ENCODE data around the gene HECTD3. TPM values are rescaled to one million over a fixed set of nuclear protein-coding genes. Genes with fewer than 3 reads are reported as not detected.

The HECTD3 gene
- total and polyA plus RNA-seq, 9 of the 15 experiments (the other 6 are each of a cell fraction or from before 2014, with no cell fraction given), result 6.3 to 50.8 (median 18.9) TPM

- no peak for TF ChIP-seq ZNF57 (CRISPR knock-in tag; IDR thresholded peaks at IDR 0.05)
- no peak for TF ChIP-seq CLOCK (CRISPR knock-in tag; IDR thresholded peaks at IDR 0.05; ENCODE audit: borderline replicate concordance)
- no peak for TF ChIP-seq PYGO2 (tag; IDR thresholded peaks at IDR 0.05)
- TF ChIP-seq DACH1 (IDR thresholded peaks at IDR 0.05; ENCODE audit: partially characterized antibody), result peak; percentile 97
- no peak for TF ChIP-seq ZMIZ1 (IDR thresholded peaks at IDR 0.05; ENCODE audit: low read depth in 2 of 2, low read length in 2 of 2)
- no peak for TF ChIP-seq NFATC3 (IDR thresholded peaks at IDR 0.05)
- no peak for TF ChIP-seq FOXP4 (CRISPR knock-in tag; IDR thresholded peaks at IDR 0.05; ENCODE audit: borderline replicate concordance)
- TF ChIP-seq COPS2 (conservative IDR thresholded peaks at IDR 0.05), result no peak
- TF ChIP-seq, protein P1, sequence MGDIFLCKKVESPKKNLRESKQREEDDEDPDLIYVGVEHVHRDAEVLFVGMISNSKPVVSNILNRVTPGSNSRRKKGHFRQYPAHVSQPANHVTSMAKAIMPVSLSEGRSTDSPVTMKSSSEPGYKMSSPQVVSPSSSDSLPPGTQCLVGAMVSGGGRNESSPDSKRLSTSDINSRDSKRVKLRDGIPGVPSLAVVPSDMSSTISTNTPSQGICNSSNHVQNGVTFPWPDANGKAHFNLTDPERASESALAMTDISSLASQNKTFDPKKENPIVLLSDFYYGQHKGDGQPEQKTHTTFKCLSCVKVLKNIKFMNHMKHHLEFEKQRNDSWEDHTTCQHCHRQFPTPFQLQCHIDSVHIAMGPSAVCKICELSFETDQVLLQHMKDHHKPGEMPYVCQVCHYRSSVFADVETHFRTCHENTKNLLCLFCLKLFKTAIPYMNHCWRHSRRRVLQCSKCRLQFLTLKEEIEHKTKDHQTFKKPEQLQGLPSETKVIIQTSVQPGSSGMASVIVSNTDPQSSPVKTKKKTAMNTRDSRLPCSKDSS (IDR thresholded peaks at IDR 0.05; ENCODE audit: low read depth, partially characterized antibody), result no peak
- TF ChIP-seq ZNF165 (CRISPR knock-in tag; IDR thresholded peaks at IDR 0.05; ENCODE audit: borderline replicate concordance), result no peak
- TF ChIP-seq NEUROD1 (IDR thresholded peaks at IDR 0.05; ENCODE audit: borderline replicate concordance, low read depth, low read length, partially characterized antibody), result peak; percentile 88
- TF ChIP-seq, protein P2, sequence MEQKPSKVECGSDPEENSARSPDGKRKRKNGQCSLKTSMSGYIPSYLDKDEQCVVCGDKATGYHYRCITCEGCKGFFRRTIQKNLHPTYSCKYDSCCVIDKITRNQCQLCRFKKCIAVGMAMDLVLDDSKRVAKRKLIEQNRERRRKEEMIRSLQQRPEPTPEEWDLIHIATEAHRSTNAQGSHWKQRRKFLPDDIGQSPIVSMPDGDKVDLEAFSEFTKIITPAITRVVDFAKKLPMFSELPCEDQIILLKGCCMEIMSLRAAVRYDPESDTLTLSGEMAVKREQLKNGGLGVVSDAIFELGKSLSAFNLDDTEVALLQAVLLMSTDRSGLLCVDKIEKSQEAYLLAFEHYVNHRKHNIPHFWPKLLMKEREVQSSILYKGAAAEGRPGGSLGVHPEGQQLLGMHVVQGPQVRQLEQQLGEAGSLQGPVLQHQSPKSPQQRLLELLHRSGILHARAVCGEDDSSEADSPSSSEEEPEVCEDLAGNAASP (IDR thresholded peaks at IDR 0.05), result no peak
- TF ChIP-seq SLC30A9 (CRISPR knock-in tag; IDR thresholded peaks at IDR 0.05), result no peak
- TF ChIP-seq ZNF668 (CRISPR knock-in tag; IDR thresholded peaks at IDR 0.05), result no peak
Observed at GRCh38 chr1:45010855-45011811, at the start of gene HECTD3 (continued).
